ENCODE measurements around the gene DNAH11. TPM values are rescaled to one million over a fixed set of nuclear protein-coding genes. Genes with fewer than 3 reads are reported as not detected.

Gene DNAH11
- total and polyA plus RNA-seq, 2 of the 8 experiments (the other 6 are each of a cell fraction or from before 2014, with no cell fraction given): 1.8 to 4.9 TPM

DNA sequence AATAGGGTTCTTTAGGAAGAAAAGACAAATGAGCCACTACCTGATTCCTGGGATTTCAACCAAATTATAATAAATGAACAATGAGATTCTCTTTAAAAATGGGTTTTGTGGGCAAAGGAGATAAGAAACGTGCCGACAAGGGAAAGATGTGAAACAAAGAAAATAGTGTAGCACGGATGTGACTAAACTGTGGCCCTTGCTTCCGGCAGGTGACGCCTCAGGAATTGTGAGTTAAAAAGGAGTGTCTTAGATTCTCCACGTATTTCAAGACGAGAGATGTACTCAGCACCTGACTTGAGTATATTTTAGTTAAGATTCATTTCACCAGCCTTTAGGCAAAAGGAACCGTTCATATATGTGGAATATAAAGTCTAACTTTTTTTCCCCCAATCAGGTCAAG, 75.9 kb downstream of the DNAH11 start:
- POLR2A ChIA-PET (ENCODE audit: partially characterized antibody): no interaction called here

More for the DNA sequence above, 75.9 kb downstream of the DNAH11 start:
- Histone ChIP-seq H3K18ac (ENCODE audit: extremely low read depth, low read length) (no peak overlapping the region), H3K23ac (ENCODE audit: insufficient read length) (no peak overlapping the region), H4K8ac (ENCODE audit: extremely low read depth, insufficient read depth, low read length) (no peak overlapping the region), H4K91ac (replicated peaks; ENCODE audit: insufficient read length, low read length) (no peak overlapping the region), H3K4ac (replicated peaks; ENCODE audit: insufficient read length, low read depth, low read length) (no peak overlapping the region), H2AFZ (ENCODE audit: low read length) (no peak overlapping the region), H4K5ac (ENCODE audit: insufficient read length, low read depth, low read length) (no peak overlapping the region), H3K23me2 (ENCODE audit: low read depth, low read length) (no peaks in the 10 kb centered on the region), H3K9me3 (ENCODE audit: insufficient read depth in 2 of 2, low read depth in 1 of 2, low read length in 1 of 2) (no peaks in the 10 kb centered on the region), H3K14ac (ENCODE audit: insufficient read length) (no peak overlapping the region), H3K56ac (replicated peaks; ENCODE audit: insufficient read length, low read depth, low read length) (no peak overlapping the region), H2BK20ac (ENCODE audit: low read length) (no peak overlapping the region), H3K27ac (ENCODE audit: low read depth, low read length) (no peak overlapping the region), H2BK5ac (ENCODE audit: low read depth, low read length) (no peak overlapping the region), H3K4me3 (ENCODE audit: extremely low read depth in 1 of 4, insufficient read depth in 2 of 4, low read depth in 3 of 4, low read length in 4 of 4) (no peak overlapping the region), H2BK15ac (ENCODE audit: low read length) (no peak overlapping the region), H2BK12ac (ENCODE audit: low read depth, low read length) (no peak overlapping the region), H3K27me3 (replicated peaks in 1 of 4; ENCODE audit: control insufficient read depth in 3 of 4, extremely low read depth in 1 of 4, insufficient read depth in 3 of 4, low read length in 3 of 4) (no peaks in the 10 kb centered on the region), H2BK120ac (replicated peaks; ENCODE audit: low read depth, low read length) (no peak overlapping the region), H2AK5ac (ENCODE audit: low read depth, low read length) (no peak overlapping the region), H3K36me3 (ENCODE audit: control insufficient read depth in 2 of 4, insufficient read depth in 4 of 4, low read length in 3 of 4) (no peaks in the 10 kb centered on the region), H3K79me2 (ENCODE audit: control insufficient read depth in 1 of 2, insufficient read depth in 2 of 2, low read length in 2 of 2) (no peaks in the 10 kb centered on the region), H3K79me1 (ENCODE audit: low read depth, low read length) (no peaks in the 10 kb centered on the region), H3K4me2 (ENCODE audit: insufficient read depth in 1 of 2, low read depth in 2 of 2, low read length in 2 of 2) (no peak overlapping the region), H4K20me1 (replicated peaks in 1 of 2; ENCODE audit: control insufficient read depth in 1 of 2, insufficient read depth in 2 of 2, low read length in 2 of 2) (no peaks in the 10 kb centered on the region), H3K9ac (replicated peaks in 1 of 4; ENCODE audit: extremely low read depth in 1 of 4, low read depth in 3 of 4, low read length in 3 of 4) (no peak overlapping the region), H3K4me1 (replicated peaks in 1 of 4; ENCODE audit: control insufficient read depth in 3 of 4, insufficient read depth in 4 of 4, low read length in 3 of 4) (no peaks in the 10 kb centered on the region)
- TF ChIP-seq, protein P1, sequence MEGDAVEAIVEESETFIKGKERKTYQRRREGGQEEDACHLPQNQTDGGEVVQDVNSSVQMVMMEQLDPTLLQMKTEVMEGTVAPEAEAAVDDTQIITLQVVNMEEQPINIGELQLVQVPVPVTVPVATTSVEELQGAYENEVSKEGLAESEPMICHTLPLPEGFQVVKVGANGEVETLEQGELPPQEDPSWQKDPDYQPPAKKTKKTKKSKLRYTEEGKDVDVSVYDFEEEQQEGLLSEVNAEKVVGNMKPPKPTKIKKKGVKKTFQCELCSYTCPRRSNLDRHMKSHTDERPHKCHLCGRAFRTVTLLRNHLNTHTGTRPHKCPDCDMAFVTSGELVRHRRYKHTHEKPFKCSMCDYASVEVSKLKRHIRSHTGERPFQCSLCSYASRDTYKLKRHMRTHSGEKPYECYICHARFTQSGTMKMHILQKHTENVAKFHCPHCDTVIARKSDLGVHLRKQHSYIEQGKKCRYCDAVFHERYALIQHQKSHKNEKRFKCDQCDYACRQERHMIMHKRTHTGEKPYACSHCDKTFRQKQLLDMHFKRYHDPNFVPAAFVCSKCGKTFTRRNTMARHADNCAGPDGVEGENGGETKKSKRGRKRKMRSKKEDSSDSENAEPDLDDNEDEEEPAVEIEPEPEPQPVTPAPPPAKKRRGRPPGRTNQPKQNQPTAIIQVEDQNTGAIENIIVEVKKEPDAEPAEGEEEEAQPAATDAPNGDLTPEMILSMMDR (IDR thresholded peaks at IDR 0.05; ENCODE audit: control extremely low read depth in 1 of 3, insufficient read depth in 1 of 3, low read depth in 1 of 3, low read length in 3 of 3): no peak
- TF ChIP-seq CTBP2 (IDR thresholded peaks at IDR 0.05; ENCODE audit: borderline replicate concordance, insufficient read depth, insufficient read length, low read length): no peak
- no peak for TF ChIP-seq SIN3A (conservative IDR thresholded peaks at IDR 0.05 in 1 of 2, IDR thresholded peaks at IDR 0.05 in 1 of 2; ENCODE audit: low read depth in 1 of 2, low read length in 2 of 2)
- TF ChIP-seq TCF12 (IDR thresholded peaks at IDR 0.05; ENCODE audit: low read depth, low read length): no peak
- no peak for TF ChIP-seq BRCA1 (IDR thresholded peaks at IDR 0.05; ENCODE audit: low read depth, low read length)
- no peak for TF ChIP-seq GTF2F1 (IDR thresholded peaks at IDR 0.05; ENCODE audit: borderline replicate concordance, low read depth, low read length)
- TF ChIP-seq EGR1 (IDR thresholded peaks at IDR 0.05; ENCODE audit: borderline replicate concordance, low read depth, low read length): no peak
- FAIRE-seq (no peak), DNase-seq (ENCODE audit: low read depth in 1 of 2, low spot score in 2 of 2) (no peak)
- CTCF ChIA-PET (ENCODE audit: partially characterized antibody): no interaction called here
- 85% methylated on average over 8 of the region's 8 CpGs; no CpG with 5 or more reads in 1 of the 2 experiments for WGBS, 2 experiments (ENCODE audit: extremely low coverage in 1 of 2, insufficient coverage in 1 of 2, insufficient read length in 1 of 2, insufficient replicate concordance in 2 of 2, low coverage in 1 of 2, low lambda C conversion rate in 2 of 2, missing lambda C conversion rate in 1 of 2)
